ENCODE results near the gene ACCS. TPM values are rescaled to one million over a fixed set of nuclear protein-coding genes. Genes with fewer than 3 reads are reported as not detected.

The ACCS gene
- total and polyA plus RNA-seq, 2 experiments from 2014 or later: 9.9 to 21.4 TPM

DNA sequence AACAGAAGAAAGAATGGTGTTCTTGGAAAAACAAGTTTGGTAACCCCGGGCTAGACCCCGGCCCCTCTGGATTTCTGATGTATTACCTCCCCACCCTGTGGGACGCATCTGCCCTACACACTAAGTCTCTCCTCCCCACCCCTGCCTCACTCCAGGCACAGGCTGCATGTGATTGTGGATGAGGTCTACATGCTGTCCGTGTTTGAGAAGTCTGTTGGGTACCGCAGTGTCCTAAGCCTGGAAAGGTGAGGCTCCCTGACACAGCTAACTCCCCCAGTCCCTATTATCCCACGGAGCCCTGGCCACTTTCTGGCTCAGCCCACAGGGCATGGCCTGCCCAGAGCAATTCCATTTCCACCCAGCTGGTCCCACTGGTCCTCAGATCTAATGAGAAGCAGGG lies 13.3 kb downstream of the ACCS start:
- 85% methylated on average over 6 of the region's 6 CpGs for WGBS (ENCODE audit: low lambda C conversion rate, missing lambda C conversion rate)
- Histone ChIP-seq H3K79me2 (no peaks in the 10 kb centered on the region), H3K27ac (no peak overlapping the region), H4K20me1 (ENCODE audit: insufficient read depth, poor library complexity, severe bottlenecking) (no peaks in the 10 kb centered on the region), H3K36me3 (replicated peaks; ENCODE audit: insufficient read depth, low read depth) (no peaks in the 10 kb centered on the region), H3K9me3 (ENCODE audit: low read depth) (no peaks in the 10 kb centered on the region), H3K4me1 (ENCODE audit: insufficient read depth) (no peaks in the 10 kb centered on the region), H2AFZ (no peak overlapping the region), H3K4me3 (no peak overlapping the region), H3K4me2 (no peak overlapping the region), H3K27me3 (no peaks in the 10 kb centered on the region), H3K9me2 (replicated peaks; ENCODE audit: insufficient read depth) (no peaks in the 10 kb centered on the region)
- no peak for DNase-seq (ENCODE audit: low spot score)
- TF ChIP-seq EZH2 (IDR thresholded peaks at IDR 0.05; ENCODE audit: borderline replicate concordance) (no peak), EZH2phosphoT487 (IDR thresholded peaks at IDR 0.05; ENCODE audit: low read depth, severe bottlenecking, unreplicated experiment) (no peak)
- TF ChIP-seq, protein P1, sequence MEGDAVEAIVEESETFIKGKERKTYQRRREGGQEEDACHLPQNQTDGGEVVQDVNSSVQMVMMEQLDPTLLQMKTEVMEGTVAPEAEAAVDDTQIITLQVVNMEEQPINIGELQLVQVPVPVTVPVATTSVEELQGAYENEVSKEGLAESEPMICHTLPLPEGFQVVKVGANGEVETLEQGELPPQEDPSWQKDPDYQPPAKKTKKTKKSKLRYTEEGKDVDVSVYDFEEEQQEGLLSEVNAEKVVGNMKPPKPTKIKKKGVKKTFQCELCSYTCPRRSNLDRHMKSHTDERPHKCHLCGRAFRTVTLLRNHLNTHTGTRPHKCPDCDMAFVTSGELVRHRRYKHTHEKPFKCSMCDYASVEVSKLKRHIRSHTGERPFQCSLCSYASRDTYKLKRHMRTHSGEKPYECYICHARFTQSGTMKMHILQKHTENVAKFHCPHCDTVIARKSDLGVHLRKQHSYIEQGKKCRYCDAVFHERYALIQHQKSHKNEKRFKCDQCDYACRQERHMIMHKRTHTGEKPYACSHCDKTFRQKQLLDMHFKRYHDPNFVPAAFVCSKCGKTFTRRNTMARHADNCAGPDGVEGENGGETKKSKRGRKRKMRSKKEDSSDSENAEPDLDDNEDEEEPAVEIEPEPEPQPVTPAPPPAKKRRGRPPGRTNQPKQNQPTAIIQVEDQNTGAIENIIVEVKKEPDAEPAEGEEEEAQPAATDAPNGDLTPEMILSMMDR (IDR thresholded peaks at IDR 0.05; ENCODE audit: poor library complexity): no peak

- WGBS (ENCODE audit: low lambda C conversion rate, missing lambda C conversion rate): 99% methylated on average over 9 of the region's 9 CpGs
- no peak overlapping the region for H2AFZ ChIP-seq
- H3K4me2 ChIP-seq: no peak overlapping the region
- no peak overlapping the region for H3K27ac ChIP-seq
- H3K79me2 ChIP-seq: no peaks in the 10 kb centered on the region
- no peaks in the 10 kb centered on the region for H3K27me3 ChIP-seq
- no peaks in the 10 kb centered on the region for H3K36me3 ChIP-seq (replicated peaks; ENCODE audit: insufficient read depth, low read depth)
- no peaks in the 10 kb centered on the region for H3K4me1 ChIP-seq (ENCODE audit: insufficient read depth)
- no peaks in the 10 kb centered on the region for H4K20me1 ChIP-seq (ENCODE audit: insufficient read depth, poor library complexity, severe bottlenecking)
- no peak for DNase-seq (ENCODE audit: low spot score)
- TF ChIP-seq EZH2 (IDR thresholded peaks at IDR 0.05; ENCODE audit: borderline replicate concordance) (no peak), EZH2phosphoT487 (IDR thresholded peaks at IDR 0.05; ENCODE audit: low read depth, severe bottlenecking, unreplicated experiment) (no peak)
- TF ChIP-seq, protein P1 (IDR thresholded peaks at IDR 0.05; ENCODE audit: poor library complexity): no peak
- H3K4me3 ChIP-seq: no peak overlapping the region
- no peaks in the 10 kb centered on the region for H3K9me2 ChIP-seq (replicated peaks; ENCODE audit: insufficient read depth)
- no peaks in the 10 kb centered on the region for H3K9me3 ChIP-seq (ENCODE audit: low read depth)
Observed at GRCh38 chr11:44080951-44081350, 14.9 kb downstream of the ACCS start.

DNA sequence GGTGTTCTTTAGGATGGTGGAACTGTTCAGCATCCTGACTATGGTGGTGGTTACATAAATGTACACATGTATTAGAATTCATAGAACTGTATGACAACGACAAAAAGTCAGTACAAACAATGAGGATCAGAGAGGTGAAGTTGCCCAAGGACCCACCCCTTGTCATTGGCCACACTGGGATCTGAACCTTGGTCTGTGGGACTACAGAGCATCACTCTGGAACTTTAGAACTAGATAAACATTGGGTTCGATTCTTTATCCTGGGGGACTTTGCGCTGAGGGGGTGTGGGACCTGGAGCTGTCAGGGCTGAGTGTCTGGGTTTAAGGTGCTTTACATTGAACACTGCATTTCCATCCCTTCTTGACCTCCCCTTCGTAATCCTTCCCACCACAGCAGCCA lies 16.6 kb downstream of the ACCS start:
- Histone ChIP-seq H3K27me3 (no peaks in the 10 kb centered on the region), H3K4me2 (no peak overlapping the region), H3K4me3 (no peak overlapping the region), H2AFZ (no peak overlapping the region), H3K9me3 (ENCODE audit: low read depth) (no peaks in the 10 kb centered on the region), H3K36me3 (replicated peaks; ENCODE audit: insufficient read depth, low read depth) (no peaks in the 10 kb centered on the region), H3K27ac (no peak overlapping the region), H3K9me2 (replicated peaks; ENCODE audit: insufficient read depth) (no peaks in the 10 kb centered on the region), H4K20me1 (ENCODE audit: insufficient read depth, poor library complexity, severe bottlenecking) (no peaks in the 10 kb centered on the region), H3K79me2 (no peaks in the 10 kb centered on the region), H3K4me1 (ENCODE audit: insufficient read depth) (no peaks in the 10 kb centered on the region)
- no peak for TF ChIP-seq EZH2phosphoT487 (IDR thresholded peaks at IDR 0.05; ENCODE audit: low read depth, severe bottlenecking, unreplicated experiment)
- no peak for TF ChIP-seq EZH2 (IDR thresholded peaks at IDR 0.05; ENCODE audit: borderline replicate concordance)
- TF ChIP-seq, protein P1 (IDR thresholded peaks at IDR 0.05; ENCODE audit: poor library complexity): no peak
- 91% methylated on average over 4 of the region's 4 CpGs for WGBS (ENCODE audit: low lambda C conversion rate, missing lambda C conversion rate)
- no peak for DNase-seq (ENCODE audit: low spot score)

GRCh38 chr11:44083433-44083832 lies 17.4 kb downstream of the ACCS start:
- no peaks in the 10 kb centered on the region for H3K4me1 ChIP-seq (ENCODE audit: insufficient read depth)
- no peak overlapping the region for H3K4me2 ChIP-seq
- no peaks in the 10 kb centered on the region for H3K79me2 ChIP-seq
- H3K9me3 ChIP-seq (ENCODE audit: low read depth): no peaks in the 10 kb centered on the region
- no peak for DNase-seq (ENCODE audit: low spot score)
- no peaks in the 10 kb centered on the region for H4K20me1 ChIP-seq (ENCODE audit: insufficient read depth, poor library complexity, severe bottlenecking)
- TF ChIP-seq EZH2 (IDR thresholded peaks at IDR 0.05; ENCODE audit: borderline replicate concordance) (no peak), EZH2phosphoT487 (IDR thresholded peaks at IDR 0.05; ENCODE audit: low read depth, severe bottlenecking, unreplicated experiment) (no peak)
- TF ChIP-seq, protein P1 (IDR thresholded peaks at IDR 0.05; ENCODE audit: poor library complexity): no peak
- 93% methylated on average over 10 of the region's 10 CpGs for WGBS (ENCODE audit: low lambda C conversion rate, missing lambda C conversion rate)
- H3K4me3 ChIP-seq: no peak overlapping the region
- no peak overlapping the region for H3K27ac ChIP-seq
- H3K36me3 ChIP-seq (replicated peaks; ENCODE audit: insufficient read depth, low read depth): no peaks in the 10 kb centered on the region
- no peaks in the 10 kb centered on the region for H3K9me2 ChIP-seq (replicated peaks; ENCODE audit: insufficient read depth)
- H3K27me3 ChIP-seq: no peaks in the 10 kb centered on the region
- no peak overlapping the region for H2AFZ ChIP-seq
